ENCODE measurements around the gene GPC1. TPM values are rescaled to one million over a fixed set of nuclear protein-coding genes. Genes with fewer than 3 reads are reported as not detected.

The GPC1 gene
- total RNA-seq, 1 donor from 2014 or later = 252 TPM

DNA sequence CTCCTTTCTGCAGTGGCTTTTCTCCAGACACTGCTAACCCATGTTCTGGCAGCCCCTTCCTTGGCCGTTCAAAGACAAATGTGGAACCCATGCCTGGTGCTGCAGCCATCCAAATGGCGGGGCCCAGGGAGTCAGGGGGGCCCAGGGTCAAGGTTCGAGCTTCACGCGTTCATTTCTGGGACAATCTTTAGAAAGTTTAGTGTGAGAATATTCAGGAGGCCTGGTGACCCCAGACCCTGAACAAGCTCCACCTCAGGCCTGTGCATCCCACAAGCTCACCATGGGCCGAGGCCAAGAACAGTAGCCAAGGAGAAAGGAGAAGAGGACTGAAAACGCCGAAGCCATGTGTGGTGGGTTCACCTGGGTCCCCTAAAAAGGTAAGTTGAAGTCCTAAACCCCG is 67.9 kb downstream of the GPC1 start:
- TF ChIP-seq, protein P1, sequence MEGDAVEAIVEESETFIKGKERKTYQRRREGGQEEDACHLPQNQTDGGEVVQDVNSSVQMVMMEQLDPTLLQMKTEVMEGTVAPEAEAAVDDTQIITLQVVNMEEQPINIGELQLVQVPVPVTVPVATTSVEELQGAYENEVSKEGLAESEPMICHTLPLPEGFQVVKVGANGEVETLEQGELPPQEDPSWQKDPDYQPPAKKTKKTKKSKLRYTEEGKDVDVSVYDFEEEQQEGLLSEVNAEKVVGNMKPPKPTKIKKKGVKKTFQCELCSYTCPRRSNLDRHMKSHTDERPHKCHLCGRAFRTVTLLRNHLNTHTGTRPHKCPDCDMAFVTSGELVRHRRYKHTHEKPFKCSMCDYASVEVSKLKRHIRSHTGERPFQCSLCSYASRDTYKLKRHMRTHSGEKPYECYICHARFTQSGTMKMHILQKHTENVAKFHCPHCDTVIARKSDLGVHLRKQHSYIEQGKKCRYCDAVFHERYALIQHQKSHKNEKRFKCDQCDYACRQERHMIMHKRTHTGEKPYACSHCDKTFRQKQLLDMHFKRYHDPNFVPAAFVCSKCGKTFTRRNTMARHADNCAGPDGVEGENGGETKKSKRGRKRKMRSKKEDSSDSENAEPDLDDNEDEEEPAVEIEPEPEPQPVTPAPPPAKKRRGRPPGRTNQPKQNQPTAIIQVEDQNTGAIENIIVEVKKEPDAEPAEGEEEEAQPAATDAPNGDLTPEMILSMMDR (IDR thresholded peaks at IDR 0.05; ENCODE audit: insufficient read depth, low read depth, low read length) = no peak
- no peak for TF ChIP-seq EZH2 (IDR thresholded peaks at IDR 0.05; ENCODE audit: insufficient read depth, low read length)
- no peaks in the 10 kb centered on the region for H3K9me3 ChIP-seq (ENCODE audit: insufficient read depth, low read depth, low read length)
- H3K4me1 Mint-ChIP-seq (ENCODE audit: low read depth, unreplicated experiment) = no peaks in the 10 kb centered on the region

DNA sequence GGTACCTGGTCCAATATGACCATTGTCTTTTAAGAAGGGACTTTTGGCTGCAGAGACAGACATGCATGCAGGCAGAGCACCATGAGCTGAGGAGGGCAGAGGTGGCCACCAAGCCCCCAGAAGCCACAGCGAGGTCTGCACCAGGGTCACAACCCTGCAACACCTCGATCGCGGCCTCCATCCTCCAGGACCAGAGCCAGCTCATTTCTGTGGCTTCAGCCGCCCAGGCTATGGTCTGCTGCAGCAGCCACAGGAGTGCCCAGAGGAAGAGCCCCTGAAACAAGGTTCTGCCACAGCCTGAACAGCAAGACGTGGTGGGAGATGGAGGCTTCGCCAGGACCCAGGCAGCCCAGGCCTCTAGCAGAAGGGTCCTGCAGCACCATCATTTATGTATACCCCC is 68.4 kb downstream of the GPC1 start:
- H3K27me3 Mint-ChIP-seq (ENCODE audit: low read depth, unreplicated experiment) = peaks cover 25% of the 10 kb centered on the region
- no peaks in the 10 kb centered on the region for H3K4me1 Mint-ChIP-seq (ENCODE audit: low read depth, unreplicated experiment)
- no peak for DNase-seq (ENCODE audit: low read depth)

More for the DNA sequence above, 67.9 kb downstream of the GPC1 start:
- FAIRE-seq (no peak), DNase-seq (ENCODE audit: low read depth) (no peak)
- Mint-ChIP-seq H3K4me3 (ENCODE audit: unreplicated experiment) (no peak overlapping the region), H3K9me3 (ENCODE audit: unreplicated experiment) (peaks cover 1% of the 10 kb centered on the region), H3K27ac (ENCODE audit: unreplicated experiment) (no peak overlapping the region), H3K27me3 (ENCODE audit: low read depth, unreplicated experiment) (peaks cover 23% of the 10 kb centered on the region), H3K36me3 (ENCODE audit: low read depth, unreplicated experiment) (peaks cover 5% of the 10 kb centered on the region)
- H3K27ac ChIP-seq (ENCODE audit: low read depth, low read length) = no peak overlapping the region
- no peaks in the 10 kb centered on the region for H3K4me1 ChIP-seq (ENCODE audit: insufficient read depth, low read length)
- no peak overlapping the region for H3K9ac ChIP-seq (ENCODE audit: low read length)
- no peaks in the 10 kb centered on the region for H3K79me2 ChIP-seq (ENCODE audit: insufficient read depth, low read length)
- no peaks in the 10 kb centered on the region for H3K27me3 ChIP-seq (ENCODE audit: insufficient read depth, low read length)
- H3K4me3 ChIP-seq (ENCODE audit: insufficient read depth, low read depth, low read length) = no peak overlapping the region
- no peaks in the 10 kb centered on the region for H4K20me1 ChIP-seq (ENCODE audit: insufficient read depth, low read length)
- no peak overlapping the region for H3K4me2 ChIP-seq (ENCODE audit: low read length)
- H2AFZ ChIP-seq (ENCODE audit: low read depth, low read length) = no peak overlapping the region
- H3K36me3 ChIP-seq (ENCODE audit: insufficient read depth, low read length) = no peaks in the 10 kb centered on the region

GRCh38 chr2:240505910-240506309 is 70.4 kb downstream of the GPC1 start:
- Mint-ChIP-seq H3K4me1 (ENCODE audit: low read depth, unreplicated experiment) (no peaks in the 10 kb centered on the region), H3K9me3 (ENCODE audit: unreplicated experiment) (peaks cover 5% of the 10 kb centered on the region), H3K36me3 (ENCODE audit: low read depth, unreplicated experiment) (peaks cover 10% of the 10 kb centered on the region), H3K4me3 (ENCODE audit: unreplicated experiment) (no peak overlapping the region), H3K27ac (ENCODE audit: unreplicated experiment) (no peak overlapping the region), H3K27me3 (ENCODE audit: low read depth, unreplicated experiment) (peaks cover 29% of the 10 kb centered on the region)
- no peak for FAIRE-seq
- DNase-seq (ENCODE audit: low read depth) = no peak
- TF ChIP-seq, protein P1 (IDR thresholded peaks at IDR 0.05; ENCODE audit: insufficient read depth, low read depth, low read length) = no peak
- TF ChIP-seq EZH2 (IDR thresholded peaks at IDR 0.05; ENCODE audit: insufficient read depth, low read length) = no peak
- Histone ChIP-seq H3K27me3 (ENCODE audit: insufficient read depth, low read length) (no peaks in the 10 kb centered on the region), H3K27ac (ENCODE audit: low read depth, low read length) (no peak overlapping the region), H3K36me3 (ENCODE audit: insufficient read depth, low read length) (no peaks in the 10 kb centered on the region), H3K79me2 (ENCODE audit: insufficient read depth, low read length) (no peaks in the 10 kb centered on the region), H4K20me1 (ENCODE audit: insufficient read depth, low read length) (no peaks in the 10 kb centered on the region), H3K9ac (ENCODE audit: low read length) (no peak overlapping the region), H3K9me3 (ENCODE audit: insufficient read depth, low read depth, low read length) (no peaks in the 10 kb centered on the region), H3K4me3 (ENCODE audit: insufficient read depth, low read depth, low read length) (no peak overlapping the region), H2AFZ (ENCODE audit: low read depth, low read length) (no peak overlapping the region), H3K4me1 (ENCODE audit: insufficient read depth, low read length) (no peaks in the 10 kb centered on the region), H3K4me2 (ENCODE audit: low read length) (no peak overlapping the region)

More for the DNA sequence above, 68.4 kb downstream of the GPC1 start:
- no peak overlapping the region for H3K4me2 ChIP-seq (ENCODE audit: low read length)
- Mint-ChIP-seq H3K27ac (ENCODE audit: unreplicated experiment) (no peak overlapping the region), H3K4me3 (ENCODE audit: unreplicated experiment) (no peak overlapping the region), H3K36me3 (ENCODE audit: low read depth, unreplicated experiment) (peaks cover 7% of the 10 kb centered on the region), H3K9me3 (ENCODE audit: unreplicated experiment) (peaks cover 3% of the 10 kb centered on the region)
- no peak overlapping the region for H3K9ac ChIP-seq (ENCODE audit: low read length)
- no peaks in the 10 kb centered on the region for H3K79me2 ChIP-seq (ENCODE audit: insufficient read depth, low read length)
- no peak overlapping the region for H3K4me3 ChIP-seq (ENCODE audit: insufficient read depth, low read depth, low read length)
- H2AFZ ChIP-seq (ENCODE audit: low read depth, low read length) = no peak overlapping the region
- no peaks in the 10 kb centered on the region for H3K36me3 ChIP-seq (ENCODE audit: insufficient read depth, low read length)
- TF ChIP-seq, protein P1 (IDR thresholded peaks at IDR 0.05; ENCODE audit: insufficient read depth, low read depth, low read length) = no peak
- no peak for TF ChIP-seq EZH2 (IDR thresholded peaks at IDR 0.05; ENCODE audit: insufficient read depth, low read length)
- H3K9me3 ChIP-seq (ENCODE audit: insufficient read depth, low read depth, low read length) = no peaks in the 10 kb centered on the region
- H3K27ac ChIP-seq (ENCODE audit: low read depth, low read length) = no peak overlapping the region
- FAIRE-seq = no peak
- no peaks in the 10 kb centered on the region for H3K27me3 ChIP-seq (ENCODE audit: insufficient read depth, low read length)
- H4K20me1 ChIP-seq (ENCODE audit: insufficient read depth, low read length) = no peaks in the 10 kb centered on the region
- no peaks in the 10 kb centered on the region for H3K4me1 ChIP-seq (ENCODE audit: insufficient read depth, low read length)

Measured in astrocyte (in vitro differentiated cells and primary cell).